PC-9 (cell line): ENCODE measurements around the gene OR51S1. TPM values are rescaled to one million over a fixed set of nuclear protein-coding genes. Genes with fewer than 3 reads are reported as not detected.
"Not testable (repeated sequence)": the region's sequence is repeated elsewhere in the genome, so short reads cannot be mapped to it uniquely, and the experiment has no call there.

Experiments
- BruUV-seq: library from RNA; stranded (reverse); fragments of 400-500 nt; replicated peaks from 2 replicates; lab custom pipeline; 2021; lab: Mats Ljungman, UMichigan
- CTCF ChIA-PET: fragments of 300-600 bp; sonication (Branson Sonifier 250); formaldehyde crosslinking; loops from one replicate; lab custom pipeline; 2022; ENCODE audit warnings: antibody characterized with exemption; lab: Charles Lee
- POLR2A ChIA-PET: fragments of 300-600 bp; sonication (Branson Sonifier 250); formaldehyde crosslinking; loops from one replicate; lab custom pipeline; 2022; ENCODE audit warnings: antibody characterized with exemption; ENCODE audit not compliant: unreplicated experiment; lab: Charles Lee
- DNase-seq, 2 experiments: peaks; one replicate each; pipeline versions ENCODE4 v3.0.0 to v3.0.0-alpha.2; 2015 to 2022; ENCODE audit warnings: mixed read lengths in 1 of 2
- H2AFZ ChIP-seq: fragments of 200-600 bp; sonication (generic); 2 replicates; pipeline ENCODE4 v1.8.1; 2017; ENCODE audit warnings: antibody characterized with exemption
- H3F3A ChIP-seq: fragments of 200-600 bp; sonication (generic); 2 replicates; pipeline ENCODE4 v1.8.1; 2017; ENCODE audit warnings: antibody characterized with exemption, mild to moderate bottlenecking, low read depth; ENCODE audit not compliant: insufficient read depth
- H3K27ac ChIP-seq: fragments of 200-600 bp; sonication (generic); 2 replicates; pipeline ENCODE4 v1.6.1; 2016; ENCODE audit warnings: mixed run types
- H3K27me3 ChIP-seq: fragments of 200-600 bp; sonication (generic); 2 replicates; pipeline ENCODE4 v1.6.1; 2016; ENCODE audit warnings: low read depth, mixed run types; ENCODE audit not compliant: insufficient read depth
- H3K36me3 ChIP-seq: fragments of 200-600 bp; sonication (generic); 2 replicates; pipeline ENCODE4 v1.6.1; 2016; ENCODE audit warnings: low read depth, mixed run types
- H3K4me1 ChIP-seq: fragments of 200-600 bp; sonication (generic); replicated peaks from 2 replicates; pipeline ENCODE4 v1.6.1; 2016; ENCODE audit warnings: mixed run types; ENCODE audit not compliant: insufficient read depth
- H3K4me2 ChIP-seq: fragments of 200-600 bp; sonication (generic); 2 replicates; pipeline ENCODE4 v1.6.1; 2017; ENCODE audit warnings: mixed run types
- H3K4me3 ChIP-seq: fragments of 200-600 bp; sonication (generic); 2 replicates; pipeline ENCODE4 v1.6.1; 2016; ENCODE audit warnings: mixed run types
- H3K79me2 ChIP-seq: fragments of 200-600 bp; sonication (generic); 2 replicates; pipeline ENCODE4 v1.6.1; 2017; ENCODE audit warnings: low read depth, mixed run types
- H3K9me2 ChIP-seq: fragments of 200-600 bp; sonication (generic); 2 replicates; pipeline ENCODE4 v1.8.1; 2017; ENCODE audit warnings: mild to moderate bottlenecking; ENCODE audit not compliant: insufficient read depth
- H3K9me3 ChIP-seq: fragments of 200-600 bp; sonication (generic); 2 replicates; pipeline ENCODE4 v1.8.1; 2016; ENCODE audit warnings: low read depth; ENCODE audit not compliant: insufficient read depth
- H4K20me1 ChIP-seq: fragments of 200-600 bp; sonication (generic); 2 replicates; pipeline ENCODE4 v1.8.1; 2017; ENCODE audit not compliant: insufficient read depth
- EZH2 ChIP-seq: fragments of 200-600 bp; sonication (generic); IDR thresholded peaks from 2 replicates; pipeline ENCODE4 v1.8.0; 2017; ENCODE audit warnings: antibody characterized with exemption, low read depth
- intact Hi-C: fragments of 100-400 bp; cut with micrococcal nuclease; formaldehyde crosslinking; loops from one replicate; pipeline ENCODE4 v1.10.0; 2022; ENCODE audit not compliant: unreplicated experiment
- total RNA-seq: library from RNA; stranded (reverse); gene quantifications from 2 replicates; pipeline ENCODE4 v1.2.3, GENCODE V29; 2021
- TF ChIP-seq, protein P1 (sequence below): fragments of 200-600 bp; sonication (generic); conservative IDR thresholded peaks from 2 replicates; pipeline ENCODE4 v1.6.1; 2017; ENCODE audit warnings: mixed run types, antibody characterized with exemption, mild to moderate bottlenecking, moderate library complexity

The OR51S1 gene
- total RNA-seq, 1 experiment from 2014 or later = not detected

DNA sequence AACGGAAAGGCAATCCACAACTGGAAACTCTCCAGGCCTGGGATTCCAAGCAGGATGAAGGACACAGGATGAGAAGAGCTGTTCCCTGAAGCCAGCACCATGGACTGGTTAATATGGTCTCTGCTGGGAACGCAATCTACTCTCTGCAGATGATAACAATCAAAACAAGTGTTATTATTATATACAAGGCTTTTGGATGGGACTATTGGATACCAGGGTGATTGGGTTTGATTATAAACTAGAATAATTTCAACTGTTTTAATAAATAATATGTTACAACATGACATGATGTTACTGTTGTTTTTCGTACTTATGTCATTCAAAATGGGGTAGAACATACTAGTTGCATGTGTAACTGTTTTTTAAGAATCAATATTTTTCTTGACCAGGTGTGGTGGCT, 44.7 kb downstream of the OR51S1 start, which contains the start of gene OR52R1:
Gene OR52R1, minus strand, starts transcription at position 101 of the 400 bp plus-strand sequence. Its CDS starts 0 bp downstream, at position 101.
- no peaks in the 10 kb centered on the region for H3K4me1 ChIP-seq
- no peaks in the 10 kb centered on the region for H3K27me3 ChIP-seq
- ChIA-PET CTCF (no interaction called here), POLR2A (no interaction called here)
- no peaks in the 10 kb centered on the region for H3K79me2 ChIP-seq
- BruUV-seq = no TSS peak
- DNase-seq = no peak
- intact Hi-C loops = no loop called here
- H3K4me2 ChIP-seq = no peak within 1 kb of the TSS
- H3K4me3 ChIP-seq = no peak within 1 kb of the TSS
- H2AFZ ChIP-seq = no peak within 1 kb of the TSS
- no peak within 1 kb of the TSS for H3K27ac ChIP-seq
- no peaks in the 10 kb centered on the region for H3F3A ChIP-seq
- no peaks in the 10 kb centered on the region for H3K9me3 ChIP-seq
- no peak for TF ChIP-seq EZH2
- TF ChIP-seq, protein P1, sequence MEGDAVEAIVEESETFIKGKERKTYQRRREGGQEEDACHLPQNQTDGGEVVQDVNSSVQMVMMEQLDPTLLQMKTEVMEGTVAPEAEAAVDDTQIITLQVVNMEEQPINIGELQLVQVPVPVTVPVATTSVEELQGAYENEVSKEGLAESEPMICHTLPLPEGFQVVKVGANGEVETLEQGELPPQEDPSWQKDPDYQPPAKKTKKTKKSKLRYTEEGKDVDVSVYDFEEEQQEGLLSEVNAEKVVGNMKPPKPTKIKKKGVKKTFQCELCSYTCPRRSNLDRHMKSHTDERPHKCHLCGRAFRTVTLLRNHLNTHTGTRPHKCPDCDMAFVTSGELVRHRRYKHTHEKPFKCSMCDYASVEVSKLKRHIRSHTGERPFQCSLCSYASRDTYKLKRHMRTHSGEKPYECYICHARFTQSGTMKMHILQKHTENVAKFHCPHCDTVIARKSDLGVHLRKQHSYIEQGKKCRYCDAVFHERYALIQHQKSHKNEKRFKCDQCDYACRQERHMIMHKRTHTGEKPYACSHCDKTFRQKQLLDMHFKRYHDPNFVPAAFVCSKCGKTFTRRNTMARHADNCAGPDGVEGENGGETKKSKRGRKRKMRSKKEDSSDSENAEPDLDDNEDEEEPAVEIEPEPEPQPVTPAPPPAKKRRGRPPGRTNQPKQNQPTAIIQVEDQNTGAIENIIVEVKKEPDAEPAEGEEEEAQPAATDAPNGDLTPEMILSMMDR = no peak
- H4K20me1 ChIP-seq = no peaks in the 10 kb centered on the region
- no peaks in the 10 kb centered on the region for H3K9me2 ChIP-seq
- H3K36me3 ChIP-seq = no peaks in the 10 kb centered on the region

DNA sequence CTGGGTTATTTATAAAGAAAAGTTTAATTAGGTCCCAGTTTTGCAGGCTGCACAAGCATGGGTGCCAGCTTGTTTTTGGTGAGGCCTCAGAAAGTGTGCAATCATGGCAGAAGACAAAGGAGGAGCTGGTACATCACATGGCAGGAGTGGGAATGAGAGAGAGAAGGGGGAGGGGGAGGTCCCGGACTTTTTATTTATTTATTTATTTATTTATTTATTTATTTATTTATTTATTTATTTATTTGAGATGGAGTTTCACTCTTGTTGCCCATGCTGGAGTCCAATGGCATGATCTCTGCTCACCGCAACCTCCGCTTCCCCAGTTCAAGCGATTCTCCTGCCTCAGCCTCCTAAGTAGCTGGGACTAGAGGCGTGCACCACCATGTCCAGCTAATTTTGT, 47.7 kb downstream of the OR51S1 start:
- H3K9me2 ChIP-seq, CTCF ChIA-PET, H3K27me3 ChIP-seq: not testable (repeated sequence)

GRCh38 chr11:4798427-4799183, 50.4 kb downstream of the OR51S1 start:
- Histone ChIP-seq H3K9me3 (no peaks in the 10 kb centered on the region), H3K79me2 (no peaks in the 10 kb centered on the region), H3K36me3 (no peaks in the 10 kb centered on the region), H3F3A (no peaks in the 10 kb centered on the region), H4K20me1 (no peaks in the 10 kb centered on the region), H3K27ac (no peak overlapping the region), H3K4me3 (no peak overlapping the region), H2AFZ (no peak overlapping the region), H3K9me2 (no peaks in the 10 kb centered on the region), H3K4me2 (no peak overlapping the region), H3K27me3 (no peaks in the 10 kb centered on the region), H3K4me1 (no peaks in the 10 kb centered on the region)
- no peak for DNase-seq
- no TSS peak for BruUV-seq
- CTCF ChIA-PET = no interaction called here
- POLR2A ChIA-PET = no interaction called here
- intact Hi-C loops = no loop called here
- TF ChIP-seq EZH2 = no peak
- TF ChIP-seq, protein P1 = no peak

More for the DNA sequence above, 47.7 kb downstream of the OR51S1 start:
- H4K20me1 ChIP-seq, H3K4me2 ChIP-seq, DNase-seq, H3F3A ChIP-seq, intact Hi-C loops, H3K4me1 ChIP-seq, H3K4me3 ChIP-seq, POLR2A ChIA-PET, H3K36me3 ChIP-seq, H3K9me3 ChIP-seq, BruUV-seq, H2AFZ ChIP-seq, H3K27ac ChIP-seq, H3K79me2 ChIP-seq: not testable (repeated sequence)

Other genes starting within 250 kb of the OR51S1 start
- gene TRIM68, start 241.0 kb downstream of the OR51S1 start, total RNA-seq = 4.6 and 6.5 TPM in 2 replicates
- gene OR51D1, start 211.7 kb downstream of the OR51S1 start, total RNA-seq = not detected in 2 replicates
- not detected in 2 replicates for gene OR51E1, start 205.2 kb downstream of the OR51S1 start, total RNA-seq
- gene OR51E2, start 151.4 kb downstream of the OR51S1 start, total RNA-seq = not detected in 2 replicates
- gene MMP26, start 144.4 kb downstream of the OR51S1 start, total RNA-seq = not detected in 2 replicates
- not detected in 2 replicates for gene OR51F1, start 79.3 kb downstream of the OR51S1 start, total RNA-seq
- not detected in 2 replicates for gene OR52R1, start 44.8 kb downstream of the OR51S1 start, total RNA-seq
- not detected in 2 replicates for gene OR51F2, start 27.9 kb downstream of the OR51S1 start, total RNA-seq
- not detected in 2 replicates for gene OR51T1, start 32.7 kb upstream of the OR51S1 start, total RNA-seq
- gene OR51A7, start 54.6 kb upstream of the OR51S1 start, total RNA-seq = not detected in 2 replicates
- not detected in 2 replicates for gene OR51G2, start 70.1 kb upstream of the OR51S1 start, total RNA-seq
- gene OR51G1, start 75.1 kb upstream of the OR51S1 start, total RNA-seq = not detected in 2 replicates
- not detected in 2 replicates for gene OR51A4, start 98.4 kb upstream of the OR51S1 start, total RNA-seq
- gene OR51A2, start 106.5 kb upstream of the OR51S1 start, total RNA-seq = not detected in 2 replicates
- not detected in 2 replicates for gene OR51L1, start 145.6 kb upstream of the OR51S1 start, total RNA-seq
- not detected in 2 replicates for gene OR52J3, start 197.3 kb upstream of the OR51S1 start, total RNA-seq
- not detected in 2 replicates for gene OR52E2, start 210.4 kb upstream of the OR51S1 start, total RNA-seq
- not detected in 2 replicates for gene OR52E1, start 220.4 kb upstream of the OR51S1 start, total RNA-seq